Measurements from ENCODE around the gene ZNF84.

GRCh38 chr12:133081159-133081780 lies 44.0 kb downstream of the ZNF84 start:
- no peak for TF ChIP-seq CTCF (IDR thresholded peaks at IDR 0.05 in 4 of 5, conservative IDR thresholded peaks at IDR 0.05 in 1 of 5)
- TF ChIP-seq POLR2A (IDR thresholded peaks at IDR 0.05): no peak

All from gastrocnemius medialis (tissue), 4 donors.